Stimulated activated CD8-positive, alpha-beta memory T cell treated with anti-CD3 and anti-CD28 coated beads, Interleukin-4, amount 100 ng/mL, for 24 hours (primary cell): ENCODE data around the gene CNTRL.
A peak's percentile ranks its signal among the peaks of the same experiment; 100 is the strongest.
"Not testable (repeated sequence)": the region's sequence is repeated elsewhere in the genome, so short reads cannot be mapped to it uniquely, and the experiment has no call there.

ENCODE experiments used
- DNase-seq: peaks from one replicate; pipeline ENCODE4 v3.0.0-alpha.2; 2020; ENCODE audit warnings: low read depth

Gene CNTRL, protein sequence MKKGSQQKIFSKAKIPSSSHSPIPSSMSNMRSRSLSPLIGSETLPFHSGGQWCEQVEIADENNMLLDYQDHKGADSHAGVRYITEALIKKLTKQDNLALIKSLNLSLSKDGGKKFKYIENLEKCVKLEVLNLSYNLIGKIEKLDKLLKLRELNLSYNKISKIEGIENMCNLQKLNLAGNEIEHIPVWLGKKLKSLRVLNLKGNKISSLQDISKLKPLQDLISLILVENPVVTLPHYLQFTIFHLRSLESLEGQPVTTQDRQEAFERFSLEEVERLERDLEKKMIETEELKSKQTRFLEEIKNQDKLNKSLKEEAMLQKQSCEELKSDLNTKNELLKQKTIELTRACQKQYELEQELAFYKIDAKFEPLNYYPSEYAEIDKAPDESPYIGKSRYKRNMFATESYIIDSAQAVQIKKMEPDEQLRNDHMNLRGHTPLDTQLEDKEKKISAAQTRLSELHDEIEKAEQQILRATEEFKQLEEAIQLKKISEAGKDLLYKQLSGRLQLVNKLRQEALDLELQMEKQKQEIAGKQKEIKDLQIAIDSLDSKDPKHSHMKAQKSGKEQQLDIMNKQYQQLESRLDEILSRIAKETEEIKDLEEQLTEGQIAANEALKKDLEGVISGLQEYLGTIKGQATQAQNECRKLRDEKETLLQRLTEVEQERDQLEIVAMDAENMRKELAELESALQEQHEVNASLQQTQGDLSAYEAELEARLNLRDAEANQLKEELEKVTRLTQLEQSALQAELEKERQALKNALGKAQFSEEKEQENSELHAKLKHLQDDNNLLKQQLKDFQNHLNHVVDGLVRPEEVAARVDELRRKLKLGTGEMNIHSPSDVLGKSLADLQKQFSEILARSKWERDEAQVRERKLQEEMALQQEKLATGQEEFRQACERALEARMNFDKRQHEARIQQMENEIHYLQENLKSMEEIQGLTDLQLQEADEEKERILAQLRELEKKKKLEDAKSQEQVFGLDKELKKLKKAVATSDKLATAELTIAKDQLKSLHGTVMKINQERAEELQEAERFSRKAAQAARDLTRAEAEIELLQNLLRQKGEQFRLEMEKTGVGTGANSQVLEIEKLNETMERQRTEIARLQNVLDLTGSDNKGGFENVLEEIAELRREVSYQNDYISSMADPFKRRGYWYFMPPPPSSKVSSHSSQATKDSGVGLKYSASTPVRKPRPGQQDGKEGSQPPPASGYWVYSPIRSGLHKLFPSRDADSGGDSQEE (N-terminal part only)

DNA sequence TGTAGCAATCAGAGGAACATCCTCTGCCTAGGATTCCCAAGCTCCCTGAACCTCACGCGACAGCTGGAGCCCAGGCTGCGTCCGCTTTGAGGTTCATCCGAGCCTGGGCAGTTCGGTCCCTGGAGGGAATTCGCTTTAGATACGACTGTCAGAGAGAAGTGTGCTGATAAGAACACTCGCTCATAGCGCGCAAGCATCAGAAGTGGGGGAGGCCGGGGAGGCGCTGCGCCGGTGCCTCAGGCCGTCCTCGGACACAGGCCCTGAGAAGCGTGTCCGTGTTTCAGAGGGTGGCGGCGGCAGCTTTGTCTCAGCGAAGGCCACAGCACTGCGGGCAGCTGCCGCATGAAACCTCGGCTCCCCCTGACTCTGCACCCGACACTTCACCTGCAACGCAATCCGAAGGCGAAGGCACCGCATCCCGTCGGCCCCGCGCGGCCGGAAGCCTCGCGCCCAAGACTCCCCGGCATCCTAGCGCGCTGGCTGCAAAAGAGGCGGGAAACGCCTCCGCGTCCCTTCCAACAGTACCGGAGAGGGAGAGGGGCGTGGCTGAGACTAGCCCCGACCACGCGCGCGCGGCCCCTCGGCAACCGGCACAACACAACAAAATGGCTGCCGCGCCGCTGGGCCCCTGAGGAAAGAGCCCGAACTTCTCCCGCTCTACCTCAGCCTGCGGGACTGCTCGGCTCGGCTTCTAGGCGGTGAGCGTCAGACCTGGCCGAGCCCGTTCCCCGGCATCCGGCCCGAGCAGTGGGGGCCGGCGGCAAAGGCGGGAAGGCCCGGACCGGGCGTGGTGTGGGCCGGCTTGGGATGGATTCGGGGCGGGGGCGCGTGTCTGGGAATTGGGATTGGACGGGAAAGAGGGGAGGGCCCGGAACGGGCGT is at the start of gene CNTRL:
Gene CNTRL (plus strand): TSS at position 586 of the 881 bp plus-strand sequence. CDS start 13,372 bp downstream, outside the sequence.
- DNase-seq = peak; percentile 87

DNA sequence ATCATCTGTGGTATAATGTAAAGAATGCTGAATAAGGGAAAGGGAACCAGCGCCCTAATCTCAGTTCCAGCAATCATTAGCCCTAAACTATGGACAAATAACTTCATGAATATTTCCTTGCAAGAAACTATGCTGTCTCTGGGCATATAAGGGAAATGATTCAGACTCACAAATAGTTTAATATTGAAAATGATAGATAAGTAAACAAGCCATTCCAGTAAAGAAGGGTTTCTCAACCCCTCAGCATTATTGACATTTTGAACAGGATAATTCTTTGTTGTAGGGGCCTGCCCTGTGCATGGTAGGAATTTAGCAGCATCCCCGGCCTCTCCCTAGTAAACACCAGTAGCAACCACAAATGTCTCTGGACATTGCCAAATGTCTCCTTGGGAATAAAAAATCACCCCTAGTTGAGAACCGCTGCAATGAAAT is 48.5 kb upstream of the CNTRL start:
- no peak for DNase-seq

DNA sequence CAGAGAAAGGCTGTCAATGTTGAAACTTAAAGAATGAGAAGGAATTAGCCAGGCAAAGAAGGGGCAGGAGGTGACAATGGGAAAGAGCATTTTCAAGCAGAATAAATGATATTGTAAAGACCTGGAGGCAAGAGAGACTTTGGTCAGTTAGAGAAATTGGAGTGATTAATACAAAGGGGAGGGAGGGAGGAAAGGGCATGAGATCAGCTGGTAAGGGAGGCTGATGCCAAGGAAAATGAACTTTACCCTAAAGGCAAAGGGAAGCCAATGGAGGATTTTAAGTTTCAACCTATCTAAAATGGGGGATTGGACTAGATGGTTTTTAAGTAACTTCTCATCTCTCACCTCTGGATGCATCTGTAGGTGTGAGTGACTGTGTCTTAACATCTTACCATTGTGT is 48.0 kb upstream of the CNTRL start:
- DNase-seq = no peak

DNA sequence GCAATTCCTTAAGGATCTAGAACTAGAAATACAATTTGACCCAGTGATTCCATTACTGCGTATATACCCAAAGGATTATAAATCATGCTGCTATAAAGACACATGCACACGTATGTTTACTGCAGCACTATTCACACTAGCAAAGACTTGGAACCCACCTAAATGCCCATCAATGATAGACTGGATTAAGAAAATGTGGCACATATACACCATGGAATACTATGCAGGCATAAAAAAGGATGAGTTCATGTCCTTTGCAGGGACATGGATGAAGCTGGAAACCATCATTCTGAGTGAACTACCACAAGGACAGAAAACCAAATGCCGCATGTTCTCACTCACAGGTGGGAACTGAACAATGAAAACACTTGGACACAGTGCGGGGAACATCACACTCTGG is 46.5 kb upstream of the CNTRL start:
- not testable (repeated sequence) for DNase-seq

- DNase-seq = no peak
These were observed 45.3 kb upstream of the CNTRL start for GRCh38 chr9:121029469-121029868.

DNA sequence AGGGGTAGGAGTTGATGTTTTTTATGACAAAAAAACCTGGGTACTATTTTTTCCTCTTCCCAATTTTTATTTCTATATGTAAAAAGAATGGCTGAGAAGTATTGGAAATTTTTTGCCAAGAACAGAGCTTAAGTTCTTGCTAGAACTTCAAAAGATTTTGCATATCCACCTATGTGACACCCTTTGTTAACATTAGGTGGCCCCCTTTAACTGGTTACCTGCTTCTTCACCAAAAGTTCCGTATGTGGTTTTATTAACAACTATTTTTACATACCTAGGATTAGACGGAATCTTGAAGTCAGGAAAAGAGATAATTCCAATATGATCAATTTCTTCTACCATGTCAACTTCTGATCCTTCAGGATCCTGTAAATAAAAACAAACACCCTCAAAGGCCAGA is 40.2 kb upstream of the CNTRL start:
- no peak for DNase-seq

DNA sequence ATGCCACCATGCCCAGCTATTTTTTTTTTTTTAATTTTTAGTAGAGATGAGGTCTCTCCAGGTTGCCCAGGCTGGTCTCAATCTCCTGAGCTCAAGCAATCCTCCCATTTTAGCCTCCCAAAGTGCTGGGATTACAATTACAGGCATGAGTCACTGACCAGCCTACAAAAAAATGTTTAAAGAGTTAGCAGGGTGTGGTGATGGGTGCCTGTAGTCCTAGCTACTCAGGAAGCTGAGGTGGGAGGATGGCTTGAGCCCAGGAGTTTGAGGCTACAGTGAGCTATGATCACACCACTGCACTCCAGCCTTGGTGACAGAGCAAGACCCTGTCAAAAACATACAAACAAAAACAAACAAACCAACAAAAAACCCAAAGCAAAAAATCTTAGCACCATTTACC is 39.0 kb upstream of the CNTRL start:
- DNase-seq = not testable (repeated sequence)

DNA sequence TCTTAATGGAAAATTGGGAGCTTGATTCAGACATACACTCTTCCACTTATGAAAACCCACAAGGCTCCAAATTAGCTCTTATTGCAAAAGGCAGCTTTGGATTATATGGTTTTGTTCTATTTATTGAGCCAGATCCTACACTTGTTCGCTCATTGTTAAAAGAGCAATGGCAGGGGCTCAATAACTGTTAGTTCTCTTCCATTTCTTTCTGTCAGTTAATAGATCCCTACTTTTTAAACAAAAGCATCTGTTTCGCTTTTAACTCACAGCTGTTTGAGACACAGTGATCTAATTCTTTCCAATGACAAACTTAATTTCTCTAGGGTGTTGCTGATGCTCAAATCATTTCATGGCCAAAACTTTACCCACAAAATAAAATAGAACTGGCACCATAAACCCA is 36.4 kb upstream of the CNTRL start:
- no peak for DNase-seq

DNA sequence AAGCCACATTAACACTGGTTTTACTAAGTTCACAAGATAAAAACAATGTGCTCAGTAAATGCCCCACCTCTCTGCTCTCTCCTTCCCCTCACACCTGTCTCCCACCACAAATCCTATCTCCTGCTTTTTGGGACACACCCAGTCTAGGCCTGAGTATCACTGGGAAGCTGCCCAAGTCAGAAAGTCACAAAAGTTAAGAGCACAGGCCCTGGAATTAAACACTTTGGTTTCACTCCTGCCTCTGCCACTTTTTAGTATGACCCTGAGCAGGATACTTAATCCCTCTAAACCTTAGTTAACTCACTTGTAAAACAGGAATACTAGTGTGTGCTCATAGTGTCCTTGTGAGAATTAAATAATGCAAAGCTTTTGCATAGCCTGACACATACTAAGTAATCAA is 36.0 kb upstream of the CNTRL start:
- DNase-seq = no peak

DNA sequence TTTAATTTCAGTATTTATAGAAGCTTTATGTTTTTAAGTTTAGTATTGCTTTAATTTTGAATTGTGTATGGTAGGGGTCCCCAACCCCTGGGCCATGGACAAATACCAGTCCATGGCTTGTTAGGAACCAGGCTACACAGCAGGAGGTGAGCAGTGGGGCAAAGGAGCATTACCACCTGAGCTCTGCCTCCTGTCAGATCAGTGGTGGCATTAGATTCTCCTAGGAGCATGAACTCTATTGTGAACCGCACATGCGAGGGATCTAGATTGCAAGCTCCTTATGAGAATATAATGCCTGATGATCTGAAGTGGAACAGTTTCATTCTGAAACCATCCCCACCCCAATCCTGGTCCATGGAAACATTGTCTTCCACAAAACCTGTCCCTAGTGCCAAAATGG is 26.6 kb upstream of the CNTRL start:
- DNase-seq = no peak

DNA sequence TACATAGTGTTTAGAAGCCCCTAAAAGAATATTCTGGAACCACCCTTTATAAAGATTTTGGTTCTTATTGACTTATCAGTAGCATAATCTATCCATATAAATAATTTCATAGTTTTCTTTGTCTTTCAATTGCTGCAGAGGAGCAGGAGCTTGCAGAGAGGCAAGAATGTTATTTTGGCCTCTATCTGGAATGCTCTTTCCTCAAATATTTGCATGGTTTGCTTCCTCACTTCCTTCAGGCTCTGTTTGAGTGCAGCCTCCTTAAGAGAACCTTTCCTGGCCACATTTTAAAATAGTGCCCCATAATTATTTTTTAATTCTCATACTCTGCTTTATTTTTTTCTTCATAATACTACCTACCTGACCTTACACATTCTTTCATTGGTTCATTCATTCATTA is 26.1 kb upstream of the CNTRL start:
- no peak for DNase-seq

GRCh38 chr9:121050128-121050988 is 24.4 kb upstream of the CNTRL start, which contains the start of gene C5:
C5 (minus strand) TSS chr9:121050275; CDS start chr9:121050246, 29 bp downstream.
- no peak for DNase-seq

DNA sequence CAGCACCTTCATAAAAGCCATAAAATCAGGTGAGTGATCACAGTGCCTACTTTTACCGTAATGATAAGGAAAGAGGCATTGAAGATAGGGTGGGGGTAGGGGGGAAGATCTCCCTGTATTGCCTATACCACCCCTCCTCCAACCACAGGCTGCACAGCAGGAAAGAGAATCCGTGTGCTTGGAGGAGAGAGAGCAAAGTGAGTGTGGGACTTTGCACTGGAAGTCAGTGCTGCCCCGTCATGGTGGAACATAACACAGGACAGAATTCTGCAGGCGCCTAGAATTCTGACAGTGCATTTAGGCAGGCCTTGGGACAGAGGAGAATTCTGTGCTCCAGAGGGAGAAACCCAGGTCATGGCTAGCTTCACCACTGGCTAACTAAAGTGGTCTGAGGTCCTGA is 21.2 kb upstream of the CNTRL start:
- DNase-seq = no peak

GRCh38 chr9:121055642-121056143 is 19.1 kb upstream of the CNTRL start:
- no peak for DNase-seq

- DNase-seq = no peak
These were observed 16.9 kb upstream of the CNTRL start for GRCh38 chr9:121057821-121058220.

GRCh38 chr9:121059513-121059912 is 15.2 kb upstream of the CNTRL start:
- no peak for DNase-seq

GRCh38 chr9:121059998-121060636 is 14.6 kb upstream of the CNTRL start:
- DNase-seq = no peak

- DNase-seq = no peak
These were observed 7.9 kb upstream of the CNTRL start for GRCh38 chr9:121066850-121067249.

DNA sequence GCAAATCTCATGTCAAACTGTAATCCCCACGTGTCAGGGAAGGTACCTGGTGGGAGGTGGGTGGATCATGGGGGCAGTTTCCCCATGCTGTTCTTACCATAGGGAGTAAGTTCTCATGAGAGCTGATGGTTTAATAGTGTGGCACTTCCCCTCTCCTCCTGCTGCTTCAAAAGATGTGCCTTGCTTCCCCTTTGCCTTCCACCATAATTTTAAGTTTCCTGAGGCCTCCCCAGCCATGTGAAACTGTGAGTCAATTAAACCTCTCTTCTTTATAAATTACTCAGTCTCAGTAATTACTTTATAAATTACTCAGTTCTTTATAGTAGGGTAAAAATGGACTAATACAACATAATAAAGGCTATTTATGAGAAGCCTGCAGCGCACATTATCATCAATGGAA is 7.1 kb upstream of the CNTRL start:
- DNase-seq = no peak

DNA sequence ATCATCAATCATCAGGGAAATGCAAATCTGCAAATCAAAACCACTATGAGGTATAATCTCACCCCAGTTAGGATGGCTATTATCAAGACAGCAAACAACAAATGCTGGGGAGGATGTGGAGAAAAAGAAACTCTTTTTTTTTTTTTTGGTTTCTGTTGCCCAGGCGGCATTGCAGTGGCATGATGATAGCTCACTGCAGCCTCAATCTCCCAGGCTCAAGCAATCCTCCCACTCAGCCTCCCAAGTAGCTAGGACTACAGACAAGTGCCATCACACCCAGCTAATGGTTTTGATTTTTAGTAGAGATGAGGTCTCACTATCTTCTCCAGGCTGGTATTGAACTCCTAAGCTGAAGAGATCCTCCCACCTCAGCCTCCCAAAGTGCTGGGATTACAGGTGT is 5.4 kb upstream of the CNTRL start:
- DNase-seq = no peak
